A549 treated with Hydrocortisone at 1 μM for 4 hours (cell line): ENCODE measurements around the gene ERLEC1. TPM values are rescaled to one million over a fixed set of nuclear protein-coding genes. Genes with fewer than 3 reads are reported as not detected.

Source experiments
- total RNA-seq: library from RNA; stranded (reverse); fragments of 200-300 nt; extraction: Qiagen RNA extraction; gene quantifications from 5 replicates; pipeline ENCODE4 v1.2.3, GENCODE V29; 2022

The ERLEC1 gene, protein sequence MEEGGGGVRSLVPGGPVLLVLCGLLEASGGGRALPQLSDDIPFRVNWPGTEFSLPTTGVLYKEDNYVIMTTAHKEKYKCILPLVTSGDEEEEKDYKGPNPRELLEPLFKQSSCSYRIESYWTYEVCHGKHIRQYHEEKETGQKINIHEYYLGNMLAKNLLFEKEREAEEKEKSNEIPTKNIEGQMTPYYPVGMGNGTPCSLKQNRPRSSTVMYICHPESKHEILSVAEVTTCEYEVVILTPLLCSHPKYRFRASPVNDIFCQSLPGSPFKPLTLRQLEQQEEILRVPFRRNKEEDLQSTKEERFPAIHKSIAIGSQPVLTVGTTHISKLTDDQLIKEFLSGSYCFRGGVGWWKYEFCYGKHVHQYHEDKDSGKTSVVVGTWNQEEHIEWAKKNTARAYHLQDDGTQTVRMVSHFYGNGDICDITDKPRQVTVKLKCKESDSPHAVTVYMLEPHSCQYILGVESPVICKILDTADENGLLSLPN
- 50.3 to 71.3 TPM (median 60.2 TPM) in 5 replicates for total RNA-seq

DNA sequence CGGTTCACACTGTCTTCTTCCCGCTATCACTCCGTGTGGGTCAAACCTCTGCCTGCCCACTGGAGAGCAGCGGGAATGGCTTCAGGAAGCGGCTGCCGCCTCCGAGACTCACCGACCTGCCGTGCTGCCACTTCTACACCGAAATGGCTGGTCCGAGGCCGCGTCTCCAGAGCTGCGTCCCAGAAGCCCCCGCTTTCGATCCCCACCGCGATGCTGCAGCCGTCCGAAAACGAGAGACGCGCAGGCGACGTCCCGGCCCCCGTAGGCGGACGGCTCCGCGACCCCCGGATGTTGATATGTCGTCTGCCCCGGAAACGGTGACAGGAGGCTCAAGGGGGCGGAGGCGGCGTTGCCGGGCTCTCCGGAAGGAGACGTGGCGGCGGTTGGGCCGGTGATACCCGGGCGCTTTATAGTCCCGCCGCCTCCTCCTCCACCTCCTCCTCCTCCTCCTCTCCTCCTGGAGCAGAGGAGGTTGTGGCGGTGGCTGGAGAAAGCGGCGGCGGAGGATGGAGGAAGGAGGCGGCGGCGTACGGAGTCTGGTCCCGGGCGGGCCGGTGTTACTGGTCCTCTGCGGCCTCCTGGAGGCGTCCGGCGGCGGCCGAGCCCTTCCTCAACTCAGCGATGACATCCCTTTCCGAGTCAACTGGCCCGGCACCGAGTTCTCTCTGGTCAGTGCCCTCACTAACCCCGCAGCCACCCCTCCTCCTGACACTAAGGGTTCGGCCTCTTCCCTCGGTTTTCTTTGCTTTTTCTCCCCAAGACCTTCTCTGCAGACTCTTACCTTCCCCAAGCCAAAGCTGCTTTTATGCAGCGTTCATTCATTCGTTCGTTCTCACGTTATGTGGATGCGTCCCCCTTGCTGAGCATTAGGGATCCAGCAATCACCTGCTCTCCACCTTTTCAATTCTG is at the start of gene ERLEC1, which contains the start of gene ASB3:
Gene ERLEC1 (plus strand): TSS at position 340 of the 909 bp plus-strand sequence. CDS start 167 bp downstream, at position 507.
Gene ASB3 (minus strand): TSS at position 249 of the 909 bp plus-strand sequence. CDS start 21,381 bp downstream, outside the sequence.

GRCh38 chr2:53767405-53768241 is 19.2 kb upstream of the ERLEC1 start, which contains the start of gene CHAC2:
CHAC2 (plus strand) TSS chr2:53767804; CDS start chr2:53767887, 83 bp downstream.

GRCh38 chr2:53859206-53860181 is 72.7 kb downstream of the ERLEC1 start, which contains the start of gene GPR75:
GPR75 (minus strand) TSS chr2:53859967; CDS start chr2:53854756, 5,211 bp downstream.

Other genes starting within 250 kb of the ERLEC1 start
- gene CHAC2, start 19.2 kb upstream of the ERLEC1 start, total RNA-seq: 11.3 to 18.0 TPM (median 12.9 TPM) in 5 replicates
- gene ASB3, start 91 bp upstream of the ERLEC1 start, total RNA-seq: 8.7 to 12.7 TPM (median 11.1 TPM) in 5 replicates
- gene GPR75, start 72.9 kb downstream of the ERLEC1 start, total RNA-seq: 1.5 to 2.3 TPM (median 1.8 TPM) in 5 replicates
- 43.4 to 57.2 TPM (median 46.7 TPM) in 5 replicates for gene PSME4, start 183.9 kb downstream of the ERLEC1 start, total RNA-seq